Skin epidermis (tissue), 12 donors: ENCODE measurements around the gene NFKBIZ.
"Not testable (repeated sequence)": the region's sequence is repeated elsewhere in the genome, so short reads cannot be mapped to it uniquely, and the experiment has no call there.

ENCODE experiments used
- H3K27ac ChIP-seq, 21 experiments: fragments of 200-600 bp; sonication (generic) in 11 of 21; one replicate each; pipeline ENCODE4 v1.5.0; 2020; ENCODE audit warnings: mild to moderate bottlenecking in 3 of 21, inconsistent platforms in 2 of 21, moderate library complexity in 2 of 21
- H3K4me3 ChIP-seq, 7 experiments: fragments of 200-600 bp; sonication (generic) in 2 of 7; one replicate each; pipeline ENCODE4 v1.5.0; 2020; ENCODE audit warnings: inconsistent platforms in 2 of 7, mild to moderate bottlenecking in 2 of 7, moderate library complexity in 1 of 7

The NFKBIZ gene

GRCh38 chr3:101900316-101900715 lies 51.0 kb downstream of the NFKBIZ start:
- Histone ChIP-seq H3K27ac (no peak overlapping the region), H3K4me3 (no peak overlapping the region)

- no peak overlapping the region for H3K4me3 ChIP-seq
- H3K27ac ChIP-seq, result no peak overlapping the region
These were observed 51.4 kb downstream of the NFKBIZ start for GRCh38 chr3:101900736-101901135.

GRCh38 chr3:101902041-101902440 lies 52.7 kb downstream of the NFKBIZ start:
- no peak overlapping the region for H3K4me3 ChIP-seq
- peak overlapping the region in 2 of 21 experiments; percentile 14 to 20 for H3K27ac ChIP-seq

GRCh38 chr3:101903451-101903871 lies 54.1 kb downstream of the NFKBIZ start:
- Histone ChIP-seq H3K27ac (no peak overlapping the region), H3K4me3 (no peak overlapping the region)

GRCh38 chr3:101905573-101905972 lies 56.3 kb downstream of the NFKBIZ start:
- not testable (repeated sequence) for H3K4me3 ChIP-seq, H3K27ac ChIP-seq
